Lower leg skin (tissue), 4 donors: ENCODE results near the gene ABCG2. TPM values are rescaled to one million over a fixed set of nuclear protein-coding genes. Genes with fewer than 3 reads are reported as not detected.
"Not testable (repeated sequence)": the region's sequence is repeated elsewhere in the genome, so short reads cannot be mapped to it uniquely, and the experiment has no call there.

ENCODE experiments used
- DNase-seq, 2 donors: peaks; one replicate each; pipeline ENCODE4 v3.0.0-alpha.2; 2019; ENCODE audit warnings: low spot score in 2 of 2
- H3K4me3 ChIP-seq: fragments of 200-600 bp; sonication (generic); 2 replicates; pipeline ENCODE4 v1.5.1; 2017; ENCODE audit warnings: mild to moderate bottlenecking, low read depth; ENCODE audit not compliant: poor library complexity, severe bottlenecking
- CTCF ChIP-seq, 3 donors: fragments of 450-650 bp; IDR thresholded peaks; one replicate each; pipeline ENCODE4 v1.5.1; 2016; ENCODE audit warnings: antibody characterized with exemption in 3 of 3, mild to moderate bottlenecking in 3 of 3, moderate library complexity in 2 of 3
- POLR2A ChIP-seq, 2 donors: fragments of 450-650 bp; IDR thresholded peaks; one replicate each; pipeline ENCODE4 v1.6.1; 2016 to 2017; ENCODE audit warnings: antibody characterized with exemption in 2 of 2, mild to moderate bottlenecking in 1 of 2, moderate library complexity in 1 of 2
- WGBS, 2 donors: methylation state at CpG; one replicate each; pipeline ENCODE4 v1.1.5; 2018; 5-methylcytosine and 5-hydroxymethylcytosine counted together
- intact Hi-C: fragments of 100-400 bp; cut with DNase I; formaldehyde crosslinking; loops from one replicate; pipeline ENCODE4 v1.15.0; 2023; ENCODE audit warnings: low total_unique reads
- total RNA-seq, 4 donors: library from RNA; depleted of rRNA; stranded (reverse); fragments of >200 nt; gene quantifications; one replicate each; pipeline ENCODE4 v1.1.0, GENCODE V29; 2016

ABCG2 gene
- total RNA-seq, 4 donors from 2014 or later = 0.38 to 3.6 (median 1.3) TPM

- H3K4me3 ChIP-seq = no peak overlapping the region
- no peak for TF ChIP-seq POLR2A (IDR thresholded peaks at IDR 0.05)
- TF ChIP-seq CTCF (IDR thresholded peaks at IDR 0.05) = no peak
- DNase-seq = no peak
- intact Hi-C loops = no loop called here
- WGBS, 2 donors = 49 to 52% methylated on average over 2 of the region's 2 CpGs
These were observed 47.6 kb downstream of the ABCG2 start for GRCh38 chr4:88110826-88111225.

- WGBS, 2 donors = 83 to 87% methylated on average over 5 of the region's 5 CpGs
- TF ChIP-seq POLR2A (IDR thresholded peaks at IDR 0.05) (no peak), CTCF (IDR thresholded peaks at IDR 0.05) (no peak)
- no peak for DNase-seq
- H3K4me3 ChIP-seq = no peak overlapping the region
- intact Hi-C loops = no loop called here
These were observed 49.1 kb downstream of the ABCG2 start for GRCh38 chr4:88109123-88109881.

GRCh38 chr4:88108747-88109122 lies 49.7 kb downstream of the ABCG2 start:
- 90 to 94% methylated on average over 5 of the region's 5 CpGs for WGBS, 2 donors
- no peak for DNase-seq
- intact Hi-C loops = no loop called here
- TF ChIP-seq POLR2A (IDR thresholded peaks at IDR 0.05) (no peak), CTCF (IDR thresholded peaks at IDR 0.05) (no peak)
- H3K4me3 ChIP-seq = no peak overlapping the region

- H3K4me3 ChIP-seq, intact Hi-C loops, DNase-seq: not testable (repeated sequence)
- 89 to 91% methylated on average over 7 of the region's 7 CpGs for WGBS, 2 donors
These were observed 50.4 kb downstream of the ABCG2 start for GRCh38 chr4:88108108-88108465.

GRCh38 chr4:88107406-88108107 lies 50.9 kb downstream of the ABCG2 start:
- TF ChIP-seq CTCF (IDR thresholded peaks at IDR 0.05) (no peak), POLR2A (IDR thresholded peaks at IDR 0.05) (no peak)
- no peak overlapping the region for H3K4me3 ChIP-seq
- intact Hi-C loops = no loop called here
- DNase-seq = no peak
- 62 to 69% methylated on average over 2 of the region's 2 CpGs for WGBS, 2 donors

GRCh38 chr4:88106205-88106604 lies 52.2 kb downstream of the ABCG2 start:
- intact Hi-C loops = no loop called here
- no peak for TF ChIP-seq CTCF (IDR thresholded peaks at IDR 0.05)
- DNase-seq = no peak
- H3K4me3 ChIP-seq = no peak overlapping the region
- 84 to 88% methylated on average over 3 of the region's 3 CpGs for WGBS, 2 donors
